Lung (tissue), 12 donors: Measurements from ENCODE around the gene USH2A. TPM values are rescaled to one million over a fixed set of nuclear protein-coding genes. Genes with fewer than 3 reads are reported as not detected.

ENCODE experiments used
- ATAC-seq: fragments of 200-7000 bp; cut with Tn5 transposase; one replicate; pipeline ENCODE4 v1.9.1; 2020; ENCODE audit warnings: moderate number of reproducible peaks; ENCODE audit not compliant: insufficient read depth, low FRiP score
- DNase-seq, 3 donors: peaks; one replicate each; pipeline ENCODE4 v3.0.0-alpha.2; 2013 to 2017
- H3K27ac ChIP-seq, 2 donors: one replicate each; pipeline ENCODE4 v1.5.1; 2013; ENCODE audit warnings: mild to moderate bottlenecking in 2 of 2, moderate library complexity in 2 of 2, control low read depth in 1 of 2, inconsistent platforms in 1 of 2, low read depth in 1 of 2, low read length in 1 of 2
- H3K27me3 ChIP-seq, 3 donors: one replicate each; pipeline ENCODE4 v1.5.1; 2013; ENCODE audit warnings: low read length in 2 of 3; ENCODE audit not compliant: control insufficient read depth in 3 of 3, insufficient read depth in 3 of 3
- H3K36me3 ChIP-seq, 4 donors: one replicate each; pipeline ENCODE4 v1.5.1; 2013; ENCODE audit warnings: low read length in 4 of 4, mild to moderate bottlenecking in 1 of 4, moderate library complexity in 1 of 4; ENCODE audit not compliant: control insufficient read depth in 4 of 4, insufficient read depth in 4 of 4
- H3K4me1 ChIP-seq, 5 donors: one replicate each; pipeline ENCODE4 v1.5.1; 2013; ENCODE audit warnings: low read length in 5 of 5, mild to moderate bottlenecking in 2 of 5, moderate library complexity in 1 of 5; ENCODE audit not compliant: control insufficient read depth in 5 of 5, insufficient read depth in 5 of 5
- H3K4me3 ChIP-seq: one replicate; pipeline ENCODE4 v1.5.1; 2013; ENCODE audit warnings: mild to moderate bottlenecking, control low read depth, moderate library complexity
- H3K9ac ChIP-seq, 2 donors: one replicate each; pipeline ENCODE4 v1.5.1; 2013; ENCODE audit warnings: low read length in 2 of 2, control low read depth in 1 of 2; ENCODE audit not compliant: insufficient read depth in 1 of 2
- H3K9me3 ChIP-seq, 4 donors: one replicate each; pipeline ENCODE4 v1.5.1; 2013; ENCODE audit warnings: low read length in 3 of 4, mild to moderate bottlenecking in 1 of 4, moderate library complexity in 1 of 4; ENCODE audit not compliant: control insufficient read depth in 4 of 4, insufficient read depth in 3 of 4
- WGBS, 2 donors: extraction: QIAGEN DNeasy Blood & Tissue Kit; methylation state at CpG; one replicate each; pipeline ENCODE4 v1.1.7; 2013; 5-methylcytosine and 5-hydroxymethylcytosine counted together
- polyA plus RNA-seq, 2 donors: library from polyadenylated mRNA; stranded (reverse); fragments of 200-250 nt; gene quantifications; one replicate each; pipeline ENCODE4 v1.2.1, GENCODE V29; 2013
- total RNA-seq, 2 donors: library from RNA; depleted of rRNA in 1 of 2; stranded (reverse); fragments of >200 nt in 1 of 2; gene quantifications; one replicate each; pipeline ENCODE4 v1.2.1, GENCODE V29; 2014 to 2021
- TF ChIP-seq, protein P1 (sequence below): IDR thresholded peaks from 2 replicates; pipeline ENCODE4 v1.5.1; 2012; ENCODE audit warnings: mild to moderate bottlenecking; ENCODE audit errors: control extremely low read depth, extremely low read depth
- donor health status: control.
- donor health status: control.
- donor health status: Bipolar disorder and iron deficiency.
- donor health status: healthy.
- donor health status: DM: yes; HTN: yes; CAD: no.

The USH2A gene
- total and polyA plus RNA-seq, 4 donors: under 0.01 to 0.11 TPM; not detected in 2

GRCh38 chr1:215835951-215836350, 587.3 kb downstream of the USH2A start:
- Histone ChIP-seq H3K27me3 (no peaks in the 10 kb centered on the region), H3K36me3 (no peaks in the 10 kb centered on the region), H3K9me3 (peaks cover 0 to 2% (median 0%) of the 10 kb centered on the region in 4 donors), H3K9ac (no peak overlapping the region), H3K4me3 (no peak overlapping the region), H3K4me1 (no peaks in the 10 kb centered on the region), H3K27ac (no peak overlapping the region)
- 80 to 90% methylated on average over 2 of the region's 2 CpGs for WGBS, 2 donors
- TF ChIP-seq, protein P1, sequence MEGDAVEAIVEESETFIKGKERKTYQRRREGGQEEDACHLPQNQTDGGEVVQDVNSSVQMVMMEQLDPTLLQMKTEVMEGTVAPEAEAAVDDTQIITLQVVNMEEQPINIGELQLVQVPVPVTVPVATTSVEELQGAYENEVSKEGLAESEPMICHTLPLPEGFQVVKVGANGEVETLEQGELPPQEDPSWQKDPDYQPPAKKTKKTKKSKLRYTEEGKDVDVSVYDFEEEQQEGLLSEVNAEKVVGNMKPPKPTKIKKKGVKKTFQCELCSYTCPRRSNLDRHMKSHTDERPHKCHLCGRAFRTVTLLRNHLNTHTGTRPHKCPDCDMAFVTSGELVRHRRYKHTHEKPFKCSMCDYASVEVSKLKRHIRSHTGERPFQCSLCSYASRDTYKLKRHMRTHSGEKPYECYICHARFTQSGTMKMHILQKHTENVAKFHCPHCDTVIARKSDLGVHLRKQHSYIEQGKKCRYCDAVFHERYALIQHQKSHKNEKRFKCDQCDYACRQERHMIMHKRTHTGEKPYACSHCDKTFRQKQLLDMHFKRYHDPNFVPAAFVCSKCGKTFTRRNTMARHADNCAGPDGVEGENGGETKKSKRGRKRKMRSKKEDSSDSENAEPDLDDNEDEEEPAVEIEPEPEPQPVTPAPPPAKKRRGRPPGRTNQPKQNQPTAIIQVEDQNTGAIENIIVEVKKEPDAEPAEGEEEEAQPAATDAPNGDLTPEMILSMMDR: no peak
- no peak for ATAC-seq
- no peak for DNase-seq

DNA sequence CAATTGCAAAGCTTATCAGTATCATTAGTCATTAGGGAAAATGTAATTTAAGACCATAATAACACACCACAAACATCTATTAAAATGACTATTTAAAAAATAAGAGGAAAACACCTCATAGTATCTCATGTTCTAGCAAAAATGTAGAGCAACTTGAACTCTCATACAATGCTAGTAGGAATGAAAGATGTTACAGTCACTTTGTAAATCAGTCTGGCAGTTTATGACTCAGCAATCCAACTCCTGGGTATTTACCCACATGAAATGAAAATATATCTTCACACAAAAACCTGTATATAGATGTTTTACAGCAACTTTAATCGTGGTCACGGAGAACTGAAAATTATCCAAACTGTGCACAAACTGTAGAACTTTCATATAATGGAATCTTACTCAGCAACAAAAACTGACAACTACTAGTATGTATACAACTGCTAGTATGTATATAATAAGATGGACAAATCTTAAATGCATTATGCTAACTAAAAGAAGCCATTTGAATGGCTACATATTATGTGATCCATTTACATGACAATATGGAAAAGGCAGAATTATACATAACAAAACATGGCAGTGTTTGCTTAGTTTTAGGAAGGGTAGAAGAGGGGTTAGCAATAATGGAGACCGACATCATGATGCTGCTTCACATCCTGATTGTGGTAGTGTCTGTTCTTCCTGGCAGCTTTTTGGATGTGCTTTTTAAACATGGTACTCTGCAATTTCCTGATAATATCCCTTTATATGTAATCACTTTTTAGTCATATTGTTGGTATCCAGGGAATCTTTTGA, 589.1 kb downstream of the USH2A start:
- Histone ChIP-seq H3K27me3 (no peaks in the 10 kb centered on the region), H3K9ac (no peak overlapping the region), H3K27ac (no peak overlapping the region), H3K4me1 (no peaks in the 10 kb centered on the region), H3K36me3 (no peaks in the 10 kb centered on the region), H3K9me3 (peaks cover 0 to 2% (median 0%) of the 10 kb centered on the region in 4 donors), H3K4me3 (no peak overlapping the region)
- ATAC-seq (no peak), DNase-seq (no peak)
- TF ChIP-seq, protein P1: no peak
- WGBS, 2 donors: 83 to 85% methylated on average over 3 of the region's 3 CpGs

DNA sequence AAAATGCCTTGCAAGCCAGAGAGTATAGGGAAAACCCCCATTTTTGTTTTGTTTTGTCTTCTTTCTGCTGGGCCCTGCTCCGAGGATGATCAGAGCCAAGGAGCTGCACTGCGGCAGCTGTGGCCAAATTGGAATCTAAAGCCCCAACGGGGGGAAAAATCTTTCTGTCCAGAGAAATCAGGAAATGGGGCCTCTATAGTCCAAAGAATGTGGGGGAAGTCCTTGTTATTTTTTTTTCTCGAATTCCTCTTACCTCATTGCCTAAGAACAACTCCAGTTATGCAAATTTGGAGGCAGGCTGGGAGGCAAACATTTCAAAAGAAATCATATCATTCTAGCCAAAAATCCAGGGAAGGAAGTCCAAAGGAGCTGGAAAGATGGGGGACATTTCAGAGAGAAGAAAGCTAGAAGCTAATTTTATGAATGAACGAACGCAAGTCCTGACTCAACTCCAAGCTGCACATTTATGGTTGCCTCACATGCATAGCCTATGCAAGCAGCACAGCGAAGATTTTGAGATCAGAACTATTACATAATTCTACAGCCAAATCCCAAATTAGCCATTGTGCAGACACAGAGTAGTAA, 592.9 kb downstream of the USH2A start:
- no peak for DNase-seq

More for the DNA sequence above, 592.9 kb downstream of the USH2A start:
- TF ChIP-seq, protein P1: no peak
- 80 to 84% methylated on average over 7 of the region's 7 CpGs for WGBS, 2 donors
- no peak overlapping the region for H3K9ac ChIP-seq
- H3K36me3 ChIP-seq: no peaks in the 10 kb centered on the region
- ATAC-seq: no peak
- no peak overlapping the region for H3K4me3 ChIP-seq
- no peaks in the 10 kb centered on the region for H3K27me3 ChIP-seq
- no peak overlapping the region for H3K27ac ChIP-seq
- no peaks in the 10 kb centered on the region for H3K4me1 ChIP-seq
- peaks cover 0 to 2% (median 0%) of the 10 kb centered on the region in 4 donors for H3K9me3 ChIP-seq
